ENCODE measurements around the gene OR2AT4. TPM values are rescaled to one million over a fixed set of nuclear protein-coding genes. Genes with fewer than 3 reads are reported as not detected.

OR2AT4 gene
- total and polyA plus RNA-seq, 2 of the 8 experiments (the other 6 are each of a cell fraction or from before 2014, with no cell fraction given): not detected

GRCh38 chr11:75059299-75059698 lies 37.4 kb downstream of the OR2AT4 start:
- Histone ChIP-seq H3K4me2 (ENCODE audit: insufficient read depth in 1 of 2, low read depth in 2 of 2, low read length in 2 of 2) (no peak overlapping the region), H3K27ac (ENCODE audit: low read depth, low read length) (no peak overlapping the region), H2BK20ac (ENCODE audit: low read length) (no peak overlapping the region), H2BK12ac (ENCODE audit: low read depth, low read length) (no peak overlapping the region), H4K20me1 (replicated peaks in 1 of 2; ENCODE audit: control insufficient read depth in 1 of 2, insufficient read depth in 2 of 2, low read length in 2 of 2) (no peaks in the 10 kb centered on the region), H3K14ac (ENCODE audit: insufficient read length) (no peak overlapping the region), H3K23ac (ENCODE audit: insufficient read length) (no peak overlapping the region), H3K36me3 (ENCODE audit: control insufficient read depth in 2 of 4, insufficient read depth in 4 of 4, low read length in 3 of 4) (no peaks in the 10 kb centered on the region), H2BK120ac (replicated peaks; ENCODE audit: low read depth, low read length) (no peak overlapping the region), H3K56ac (replicated peaks; ENCODE audit: insufficient read length, low read depth, low read length) (no peak overlapping the region), H4K8ac (ENCODE audit: extremely low read depth, insufficient read depth, low read length) (no peak overlapping the region), H3K4ac (replicated peaks; ENCODE audit: insufficient read length, low read depth, low read length) (no peak overlapping the region), H2AFZ (ENCODE audit: low read length) (no peak overlapping the region), H3K23me2 (ENCODE audit: low read depth, low read length) (no peaks in the 10 kb centered on the region), H2BK5ac (ENCODE audit: low read depth, low read length) (no peak overlapping the region), H3K9ac (replicated peaks in 1 of 4; ENCODE audit: extremely low read depth in 1 of 4, low read depth in 3 of 4, low read length in 3 of 4) (no peak overlapping the region), H3K79me2 (ENCODE audit: control insufficient read depth in 1 of 2, insufficient read depth in 2 of 2, low read length in 2 of 2) (no peaks in the 10 kb centered on the region), H2BK15ac (ENCODE audit: low read length) (no peak overlapping the region), H3K4me1 (replicated peaks in 1 of 4; ENCODE audit: control insufficient read depth in 3 of 4, insufficient read depth in 4 of 4, low read length in 3 of 4) (no peaks in the 10 kb centered on the region), H3K18ac (ENCODE audit: extremely low read depth, low read length) (no peak overlapping the region), H4K5ac (ENCODE audit: insufficient read length, low read depth, low read length) (no peak overlapping the region), H3K9me3 (ENCODE audit: insufficient read depth in 2 of 2, low read depth in 1 of 2, low read length in 1 of 2) (no peaks in the 10 kb centered on the region), H3K79me1 (ENCODE audit: low read depth, low read length) (no peaks in the 10 kb centered on the region), H4K91ac (replicated peaks; ENCODE audit: insufficient read length, low read length) (no peak overlapping the region), H3K27me3 (replicated peaks in 1 of 4; ENCODE audit: control insufficient read depth in 3 of 4, extremely low read depth in 1 of 4, insufficient read depth in 3 of 4, low read length in 3 of 4) (no peaks in the 10 kb centered on the region), H3K4me3 (ENCODE audit: extremely low read depth in 1 of 4, insufficient read depth in 2 of 4, low read depth in 3 of 4, low read length in 4 of 4) (no peak overlapping the region), H2AK5ac (ENCODE audit: low read depth, low read length) (no peak overlapping the region)
- TF ChIP-seq SAP30 (IDR thresholded peaks at IDR 0.05; ENCODE audit: insufficient read depth, insufficient replicate concordance, low read length) (no peak), SRF (IDR thresholded peaks at IDR 0.05; ENCODE audit: low read depth, low read length) (no peak), SP2 (IDR thresholded peaks at IDR 0.05; ENCODE audit: low read length) (no peak), BACH1 (IDR thresholded peaks at IDR 0.05; ENCODE audit: low read length) (no peak), FOSL1 (IDR thresholded peaks at IDR 0.05; ENCODE audit: insufficient read depth, low read depth, low read length) (no peak), GABPA (IDR thresholded peaks at IDR 0.05; ENCODE audit: borderline replicate concordance, insufficient read depth, low read length) (no peak)
- ChIA-PET POLR2A (ENCODE audit: partially characterized antibody) (interaction anchor here (1.0 kb wide), 1 partner anchor 14 kb away, joined by 3 read pairs; no protein-coding TSS in a partner anchor), CTCF (ENCODE audit: partially characterized antibody) (interaction anchor here (0.9 to 1.8 kb wide), 4 partner anchors 14 to 186 kb away, joined by 3 to 7 read pairs (median 4); no protein-coding TSS in a partner anchor)
- no peak for DNase-seq (ENCODE audit: low read depth in 1 of 2, low spot score in 2 of 2)
- no peak for FAIRE-seq
